ENCODE measurements around the gene CNOT9.
A peak's percentile ranks its signal among the peaks of the same experiment; 100 is the strongest.
"Not testable (repeated sequence)": the region's sequence is repeated elsewhere in the genome, so short reads cannot be mapped to it uniquely, and the experiment has no call there.

Gene CNOT9

DNA sequence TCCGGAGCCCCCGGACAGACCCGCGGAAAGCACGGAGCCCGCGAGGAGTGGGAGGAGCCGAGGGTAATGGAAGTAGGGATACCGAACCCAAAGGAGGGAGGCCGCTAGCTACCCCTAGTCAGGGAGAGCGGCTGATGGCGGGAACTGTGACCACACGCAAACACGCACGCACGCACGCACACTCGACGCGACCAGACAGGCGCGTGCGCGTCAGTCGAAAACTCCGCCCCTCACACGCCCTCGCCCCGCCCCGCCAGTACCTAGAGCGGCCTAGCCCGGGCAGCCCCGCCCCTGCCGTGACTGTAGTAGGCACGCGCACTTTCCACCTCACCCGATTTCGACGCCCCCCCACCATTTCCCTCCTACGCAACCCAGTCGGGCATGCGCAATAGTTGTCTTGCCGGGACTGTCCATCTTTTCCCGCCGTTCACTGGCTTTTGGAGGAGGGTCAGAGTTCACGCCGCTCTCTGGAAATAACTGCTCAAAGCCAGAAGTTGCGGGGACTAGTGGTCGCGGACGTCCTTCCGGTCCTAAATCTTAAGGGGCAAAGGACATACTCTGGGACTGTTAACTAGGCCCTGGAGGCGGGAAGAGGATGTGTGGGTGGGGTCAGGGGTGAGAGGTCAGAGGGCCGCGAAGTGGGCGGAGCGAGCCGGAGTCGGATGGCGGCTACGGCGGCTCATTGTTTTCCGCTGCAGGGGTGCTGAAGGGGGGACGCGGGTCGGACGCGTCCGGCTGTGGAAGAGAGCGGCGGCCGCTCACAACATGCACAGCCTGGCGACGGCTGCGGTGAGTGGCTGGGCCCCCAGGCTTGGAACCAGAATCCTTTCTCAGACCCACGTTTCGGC lies at the start of gene CNOT9, which contains the start of gene USP37:
TSS of gene CNOT9 (plus strand) at position 650 of the 848 bp plus-strand sequence. CDS start at position 766, 116 bp downstream.
TSS of gene USP37 (minus strand) at position 162 of the 848 bp plus-strand sequence. CDS start 9,698 bp downstream, outside the sequence.
- in situ Hi-C loops (cut with HindIII; ENCODE audit: low pct_unique_long_range_greater_than_20kb, low sequenced_read_pairs), result no loop called here
- no peak for TF ChIP-seq JUND (IDR thresholded peaks at IDR 0.05; ENCODE audit: low read depth)
- peak; percentile 86 to 97 for DNase-seq (ENCODE audit: low read depth in 1 of 2, low spot score in 1 of 2)

DNA sequence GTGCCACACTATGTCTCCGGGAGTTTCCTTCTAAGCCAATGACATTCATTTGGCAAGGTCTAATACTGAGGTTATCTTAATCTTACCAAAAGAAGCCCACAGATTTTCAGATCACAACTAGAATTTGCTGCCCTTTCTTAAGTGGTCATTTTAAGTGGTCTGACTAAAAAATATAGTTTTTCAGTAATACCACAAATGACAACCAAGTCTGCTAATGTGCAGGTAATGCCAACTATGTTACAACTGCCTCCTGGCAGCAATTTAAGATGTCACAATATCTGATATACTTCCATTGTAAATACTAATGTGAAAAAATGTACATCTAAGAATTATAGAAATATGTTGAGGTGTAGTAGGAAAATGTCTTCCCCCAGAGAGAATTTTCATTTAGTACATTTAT lies 49.8 kb upstream of the CNOT9 start:
- TF ChIP-seq JUND (IDR thresholded peaks at IDR 0.05; ENCODE audit: low read depth), result no peak
- in situ Hi-C loops (cut with HindIII; ENCODE audit: low pct_unique_long_range_greater_than_20kb, low sequenced_read_pairs), result no loop called here

GRCh38 chr2:218523651-218524050 lies 45.0 kb upstream of the CNOT9 start:
- no peak for TF ChIP-seq JUND (IDR thresholded peaks at IDR 0.05; ENCODE audit: low read depth)
- in situ Hi-C loops (cut with HindIII; ENCODE audit: low pct_unique_long_range_greater_than_20kb, low sequenced_read_pairs), result no loop called here
- DNase-seq (ENCODE audit: low read depth in 1 of 2, low spot score in 1 of 2), result no peak

More for the DNA sequence above, 49.8 kb upstream of the CNOT9 start:
- no peak for DNase-seq (ENCODE audit: low read depth in 1 of 2, low spot score in 1 of 2)

- in situ Hi-C loops (cut with HindIII; ENCODE audit: low pct_unique_long_range_greater_than_20kb, low sequenced_read_pairs); DNase-seq (ENCODE audit: low read depth in 1 of 2, low spot score in 1 of 2): not testable (repeated sequence)
Observed at GRCh38 chr2:218528409-218528808, 40.2 kb upstream of the CNOT9 start.

DNA sequence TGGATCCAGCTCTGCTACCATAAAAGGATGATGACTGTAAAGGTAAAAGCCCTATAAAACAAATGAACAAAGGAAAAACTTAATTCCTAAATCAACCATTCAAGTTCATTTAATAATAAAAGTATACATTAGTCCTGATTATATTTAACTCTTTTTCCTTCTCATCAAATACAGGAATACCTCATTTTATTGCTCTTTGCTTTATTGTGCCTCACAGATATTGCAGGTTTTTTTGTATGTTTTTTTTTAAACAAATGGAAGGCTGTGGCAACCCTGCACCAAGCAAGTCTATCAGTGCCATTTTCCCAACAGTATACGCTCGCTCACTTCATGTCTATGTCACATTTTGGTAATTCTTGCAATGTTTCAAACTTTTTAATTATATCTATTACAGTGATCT lies 38.6 kb upstream of the CNOT9 start:
- in situ Hi-C loops (cut with HindIII; ENCODE audit: low pct_unique_long_range_greater_than_20kb, low sequenced_read_pairs), result no loop called here
- no peak for TF ChIP-seq JUND (IDR thresholded peaks at IDR 0.05; ENCODE audit: low read depth)
- no peak for DNase-seq (ENCODE audit: low read depth in 1 of 2, low spot score in 1 of 2)

DNA sequence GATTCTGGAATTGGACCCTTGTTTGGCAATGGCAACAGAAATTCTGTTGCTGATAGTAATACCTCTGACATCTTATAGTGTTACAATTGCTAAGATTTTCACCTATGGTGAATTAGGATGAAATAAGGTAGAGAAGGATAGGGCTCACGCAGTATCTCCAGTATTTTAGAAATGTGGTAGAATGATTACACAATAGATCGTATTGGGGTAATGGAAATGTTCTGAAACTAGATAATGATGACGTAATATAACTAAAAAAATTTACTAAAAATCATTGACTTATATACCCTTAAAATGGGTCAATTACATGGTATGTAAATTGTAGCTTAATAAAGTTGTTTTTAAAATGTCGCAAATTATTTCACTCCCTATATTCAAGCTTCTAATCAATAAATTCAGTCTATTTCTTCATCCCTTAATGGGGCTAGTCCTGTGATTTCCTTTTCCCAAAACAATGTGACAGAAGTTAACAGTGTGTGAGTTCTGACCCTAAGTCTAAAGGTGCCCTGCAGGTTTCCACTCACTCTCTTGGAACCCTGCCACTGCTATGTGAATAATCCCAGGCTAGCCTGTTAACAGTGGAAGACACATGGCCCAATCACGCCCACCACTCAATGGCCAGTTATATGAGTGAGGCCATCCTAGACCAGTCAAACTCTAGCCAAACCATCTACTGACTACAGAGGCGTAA lies 31.7 kb upstream of the CNOT9 start:
- TF ChIP-seq JUND (IDR thresholded peaks at IDR 0.05; ENCODE audit: low read depth), result no peak
- DNase-seq (ENCODE audit: low read depth in 1 of 2, low spot score in 1 of 2), result no peak
- in situ Hi-C loops (cut with HindIII; ENCODE audit: low pct_unique_long_range_greater_than_20kb, low sequenced_read_pairs), result no loop called here

- in situ Hi-C loops (cut with HindIII; ENCODE audit: low pct_unique_long_range_greater_than_20kb, low sequenced_read_pairs), result no loop called here
- no peak for TF ChIP-seq JUND (IDR thresholded peaks at IDR 0.05; ENCODE audit: low read depth)
- DNase-seq (ENCODE audit: low read depth in 1 of 2, low spot score in 1 of 2), result no peak
Observed at GRCh38 chr2:218540015-218540414, 28.6 kb upstream of the CNOT9 start.

DNA sequence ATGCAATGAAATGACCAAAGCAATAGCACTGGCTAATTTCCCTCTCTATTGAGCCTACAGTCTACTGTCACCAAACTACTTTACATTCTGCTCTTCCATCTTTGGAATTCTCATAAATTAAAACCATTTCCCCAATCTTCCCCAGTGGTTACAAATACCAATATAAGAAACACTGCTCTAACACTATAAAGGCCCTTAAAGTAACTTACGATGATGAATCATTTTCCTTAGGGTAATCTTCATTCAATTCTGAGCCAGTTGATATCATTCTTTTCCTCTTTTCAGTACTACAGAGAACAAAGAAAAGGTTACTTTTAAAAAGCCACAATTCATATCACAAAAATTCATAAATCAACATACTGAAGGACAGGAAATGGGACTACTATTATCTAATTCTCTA lies 22.6 kb upstream of the CNOT9 start:
- DNase-seq (ENCODE audit: low read depth in 1 of 2, low spot score in 1 of 2), result no peak
- in situ Hi-C loops (cut with HindIII; ENCODE audit: low pct_unique_long_range_greater_than_20kb, low sequenced_read_pairs), result no loop called here
- TF ChIP-seq JUND (IDR thresholded peaks at IDR 0.05; ENCODE audit: low read depth), result no peak

- in situ Hi-C loops (cut with HindIII; ENCODE audit: low pct_unique_long_range_greater_than_20kb, low sequenced_read_pairs), result no loop called here
Observed at GRCh38 chr2:218547511-218547910, 21.1 kb upstream of the CNOT9 start.

DNA sequence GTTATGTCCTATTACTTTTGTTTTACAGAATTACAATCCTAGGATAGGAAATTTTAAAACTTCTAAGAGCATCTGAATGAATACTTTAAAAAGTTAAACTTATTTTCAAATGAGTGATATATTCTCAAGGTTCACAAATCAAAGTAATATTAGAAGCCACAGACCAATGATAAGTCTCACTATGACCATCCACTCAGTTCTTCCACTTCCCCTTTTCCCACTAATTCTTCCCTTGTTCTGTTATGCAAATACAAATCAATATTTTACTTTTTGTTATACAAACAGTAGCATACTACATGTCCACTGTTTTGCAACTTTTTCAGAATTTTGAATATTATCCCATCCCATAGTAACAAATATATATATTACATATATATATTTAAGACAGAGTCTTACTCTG lies 20.7 kb upstream of the CNOT9 start:
- no peak for DNase-seq (ENCODE audit: low read depth in 1 of 2, low spot score in 1 of 2)
- in situ Hi-C loops (cut with HindIII; ENCODE audit: low pct_unique_long_range_greater_than_20kb, low sequenced_read_pairs), result no loop called here
- no peak for TF ChIP-seq JUND (IDR thresholded peaks at IDR 0.05; ENCODE audit: low read depth)

More at GRCh38 chr2:218547511-218547910, 21.1 kb upstream of the CNOT9 start:
- DNase-seq (ENCODE audit: low read depth in 1 of 2, low spot score in 1 of 2), result no peak
- TF ChIP-seq JUND (IDR thresholded peaks at IDR 0.05; ENCODE audit: low read depth), result no peak

DNA sequence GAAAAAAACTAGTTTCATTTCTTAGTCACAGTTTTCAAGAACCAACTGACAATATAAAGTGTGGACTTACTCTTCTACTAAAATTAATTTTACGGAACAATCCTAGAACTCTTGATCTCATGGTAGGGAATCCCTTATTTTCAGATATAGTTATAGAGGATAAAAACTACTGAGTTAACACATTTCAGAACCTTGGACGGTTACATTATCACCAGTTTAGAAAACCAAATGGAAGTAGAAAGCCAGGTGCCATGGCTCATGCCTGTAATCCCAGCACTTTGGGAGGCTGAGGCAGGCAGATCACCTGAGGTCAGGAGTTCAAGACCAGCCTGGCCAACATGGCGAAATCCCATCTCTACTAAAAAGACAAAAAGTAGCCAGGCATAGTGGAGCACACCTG lies 14.4 kb upstream of the CNOT9 start:
- DNase-seq (ENCODE audit: low read depth in 1 of 2, low spot score in 1 of 2); in situ Hi-C loops (cut with HindIII; ENCODE audit: low pct_unique_long_range_greater_than_20kb, low sequenced_read_pairs): not testable (repeated sequence)

DNA sequence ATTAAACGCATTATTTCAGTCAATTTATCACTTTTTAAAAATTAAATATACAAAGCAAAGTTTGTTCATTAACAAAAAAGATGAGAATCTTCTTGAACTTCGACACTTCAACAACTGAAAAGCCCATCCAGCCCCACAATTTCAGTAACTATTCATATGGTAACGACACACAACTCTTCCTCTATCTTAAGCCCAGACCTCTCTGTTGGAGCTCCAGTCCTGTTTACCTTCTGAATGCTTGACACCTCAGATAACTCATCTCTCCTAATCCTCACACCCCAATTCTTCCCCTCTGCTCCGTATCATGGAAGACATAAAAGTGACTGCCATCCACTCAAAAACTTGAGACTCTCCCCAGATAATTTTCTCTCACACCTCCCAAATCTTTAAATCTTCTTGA lies 13.1 kb upstream of the CNOT9 start:
- no peak for TF ChIP-seq JUND (IDR thresholded peaks at IDR 0.05; ENCODE audit: low read depth)
- in situ Hi-C loops (cut with HindIII; ENCODE audit: low pct_unique_long_range_greater_than_20kb, low sequenced_read_pairs), result no loop called here

DNA sequence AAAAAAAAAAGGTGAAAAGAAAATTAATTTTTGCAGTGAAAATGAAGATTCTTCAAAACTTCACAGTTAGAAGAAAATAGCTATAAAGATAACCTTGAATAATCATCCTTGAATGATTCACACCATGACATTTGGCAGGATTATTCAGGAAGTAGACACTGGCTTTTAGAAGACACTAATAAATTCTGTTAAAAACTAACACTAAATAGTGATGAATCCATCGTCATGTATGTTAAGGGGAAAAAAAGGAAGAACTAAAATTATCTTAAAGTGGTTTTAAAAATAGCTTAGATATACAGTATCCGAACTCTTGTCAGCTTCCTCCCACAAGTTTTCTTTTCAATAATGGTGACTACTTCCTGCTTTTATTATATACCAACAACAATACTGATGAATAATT lies 10.7 kb upstream of the CNOT9 start:
- DNase-seq (ENCODE audit: low read depth in 1 of 2, low spot score in 1 of 2), result no peak
- no peak for TF ChIP-seq JUND (IDR thresholded peaks at IDR 0.05; ENCODE audit: low read depth)
- in situ Hi-C loops (cut with HindIII; ENCODE audit: low pct_unique_long_range_greater_than_20kb, low sequenced_read_pairs), result no loop called here

More for the DNA sequence above, 13.1 kb upstream of the CNOT9 start:
- no peak for DNase-seq (ENCODE audit: low read depth in 1 of 2, low spot score in 1 of 2)

All from T47D (cell line).